PC-3 (cell line): ENCODE data around the gene FAM131A. TPM values are rescaled to one million over a fixed set of nuclear protein-coding genes. Genes with fewer than 3 reads are reported as not detected.

Experiments
- ATAC-seq: fragments of 200-7000 bp; cut with Tn5 transposase; 2 replicates; pipeline ENCODE4 v1.9.1; 2020; ENCODE audit warnings: mild to moderate bottlenecking, moderate library complexity
- BruUV-seq: library from RNA; stranded (reverse); fragments of 400-500 nt; replicated peaks from 2 replicates; lab custom pipeline; 2021; lab: Mats Ljungman, UMichigan
- CTCF ChIA-PET: fragments of 300-600 bp; sonication (Branson Sonifier 250); formaldehyde crosslinking; loops from one replicate; lab custom pipeline; 2022; ENCODE audit warnings: antibody characterized with exemption; lab: Charles Lee
- POLR2A ChIA-PET: fragments of 300-600 bp; sonication (Branson Sonifier 250); formaldehyde crosslinking; loops from one replicate; lab custom pipeline; 2022; ENCODE audit warnings: antibody characterized with exemption; ENCODE audit not compliant: unreplicated experiment; lab: Charles Lee
- DNase-seq: peaks from one replicate; pipeline ENCODE4 v3.0.0-alpha.2; 2015
- H2AFZ ChIP-seq: fragments of 300-600 bp; sonication (generic); 2 replicates; pipeline ENCODE4 v1.6.0; 2016; ENCODE audit warnings: antibody characterized with exemption, low read length
- H3F3A ChIP-seq: fragments of 300-600 bp; sonication (generic); one replicate; pipeline ENCODE4 v1.6.0; 2017; ENCODE audit warnings: antibody characterized with exemption, low read length, control low read depth, mild to moderate bottlenecking; ENCODE audit not compliant: unreplicated experiment
- H3K27ac ChIP-seq: fragments of 300-600 bp; sonication (generic); 2 replicates; pipeline ENCODE4 v1.5.1; 2016; ENCODE audit warnings: mild to moderate bottlenecking, low read length
- H3K27me3 ChIP-seq: fragments of 300-600 bp; sonication (generic); 2 replicates; pipeline ENCODE4 v1.6.1; 2016; ENCODE audit warnings: low read length, mixed read lengths
- H3K36me3 ChIP-seq: fragments of 300-600 bp; sonication (generic); 2 replicates; pipeline ENCODE4 v1.6.1; 2016; ENCODE audit warnings: low read depth, mixed run types, low read length, mixed read lengths
- H3K4me1 ChIP-seq: fragments of 300-600 bp; sonication (generic); 2 replicates; pipeline ENCODE4 v1.5.1; 2016; ENCODE audit warnings: low read length; ENCODE audit not compliant: insufficient read depth
- H3K4me2 ChIP-seq: fragments of 300-600 bp; sonication (generic); 2 replicates; pipeline ENCODE4 v1.6.0; 2016; ENCODE audit warnings: low read length
- H3K4me3 ChIP-seq: fragments of 300-600 bp; sonication (generic); 2 replicates; pipeline ENCODE4 v1.5.1; 2016; ENCODE audit warnings: mild to moderate bottlenecking, low read length, mixed read lengths
- H3K79me2 ChIP-seq: fragments of 300-600 bp; sonication (generic); 2 replicates; pipeline ENCODE4 v1.6.1; 2017; ENCODE audit warnings: low read length, mixed read lengths
- H3K9ac ChIP-seq: fragments of 300-600 bp; sonication (generic); 2 replicates; pipeline ENCODE4 v1.6.0; 2016; ENCODE audit warnings: mild to moderate bottlenecking, low read length
- H3K9me2 ChIP-seq: fragments of 300-600 bp; sonication (generic); replicated peaks from 2 replicates; pipeline ENCODE4 v1.6.1; 2016; ENCODE audit warnings: mixed run types, low read length, mixed read lengths
- H3K9me3 ChIP-seq: fragments of 300-600 bp; sonication (generic); 2 replicates; pipeline ENCODE4 v1.6.1; 2016; ENCODE audit warnings: low read length, mixed read lengths
- H4K20me1 ChIP-seq: fragments of 300-600 bp; sonication (generic); 2 replicates; pipeline ENCODE4 v1.6.1; 2016; ENCODE audit warnings: low read length, mixed read lengths
- EZH2 ChIP-seq: fragments of 300-600 bp; sonication (generic); IDR thresholded peaks from one replicate; pipeline ENCODE4 v1.6.1; 2017; ENCODE audit warnings: antibody characterized with exemption, mild to moderate bottlenecking, low read length; ENCODE audit not compliant: unreplicated experiment
- EZH2phosphoT487 ChIP-seq: fragments of 300-600 bp; sonication (generic); IDR thresholded peaks from 2 replicates; pipeline ENCODE4 v1.6.1; 2018; ENCODE audit warnings: mild to moderate bottlenecking, antibody characterized with exemption, low read length, borderline replicate concordance
- intact Hi-C: fragments of 100-400 bp; cut with micrococcal nuclease; formaldehyde crosslinking; loops from 2 replicates; pipeline ENCODE4 v1.9.0; 2023
- total RNA-seq: library from RNA; depleted of rRNA; stranded (reverse); fragments of >200 nt; gene quantifications from 2 replicates; pipeline ENCODE4 v1.2.3, GENCODE V29; 2014
- TF ChIP-seq, protein P1 (sequence below): fragments of 300-600 bp; sonication (generic); conservative IDR thresholded peaks from 2 replicates; pipeline ENCODE4 v1.5.1; 2017; ENCODE audit warnings: antibody characterized with exemption, low read depth, mild to moderate bottlenecking, low read length

Gene FAM131A
- total RNA-seq, 1 experiment from 2014 or later: 21.9 TPM

DNA sequence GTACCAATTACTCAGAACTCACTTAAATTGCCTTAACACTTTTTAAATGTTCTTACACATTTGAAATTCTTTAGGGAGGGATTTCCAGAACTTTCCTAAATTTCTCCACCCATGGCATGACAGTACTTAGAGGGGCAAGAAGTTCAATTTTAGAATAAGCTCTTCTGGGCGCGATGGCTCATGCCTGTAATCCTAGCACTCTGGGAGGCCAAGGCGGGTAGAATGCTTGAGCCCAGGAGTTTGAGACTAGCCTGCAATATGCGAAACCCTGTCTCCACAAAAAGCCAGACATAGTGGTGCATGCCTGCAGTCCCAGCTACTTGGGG, 10.6 kb downstream of the FAM131A start:
- Histone ChIP-seq H2AFZ (no peak overlapping the region), H3F3A (no peaks in the 10 kb centered on the region), H3K27me3 (no peaks in the 10 kb centered on the region), H3K36me3 (peaks cover 7% of the 10 kb centered on the region; the same call in 1 of the 2 replicates), H3K9me3 (no peaks in the 10 kb centered on the region), H3K4me3 (no peak overlapping the region), H3K4me1 (peaks cover 3% of the 10 kb centered on the region; the same call in 1 of the 2 replicates), H4K20me1 (no peaks in the 10 kb centered on the region), H3K9ac (no peak overlapping the region), H3K9me2 (no peaks in the 10 kb centered on the region), H3K4me2 (no peak overlapping the region), H3K27ac (no peak overlapping the region), H3K79me2 (no peaks in the 10 kb centered on the region)
- intact Hi-C loops: loop anchor here (5.0 kb wide), 1 partner anchor 36 kb away; the partner anchor contains the start of gene EIF4G1
- ChIA-PET CTCF (interaction anchor here (0.7 kb wide), 1 partner anchor 1238 kb away, joined by 3 read pairs; the partner anchor contains the start of gene SENP2), POLR2A (no interaction called here)
- ATAC-seq: no peak
- no peak for TF ChIP-seq EZH2
- no peak for TF ChIP-seq EZH2phosphoT487
- TF ChIP-seq, protein P1, sequence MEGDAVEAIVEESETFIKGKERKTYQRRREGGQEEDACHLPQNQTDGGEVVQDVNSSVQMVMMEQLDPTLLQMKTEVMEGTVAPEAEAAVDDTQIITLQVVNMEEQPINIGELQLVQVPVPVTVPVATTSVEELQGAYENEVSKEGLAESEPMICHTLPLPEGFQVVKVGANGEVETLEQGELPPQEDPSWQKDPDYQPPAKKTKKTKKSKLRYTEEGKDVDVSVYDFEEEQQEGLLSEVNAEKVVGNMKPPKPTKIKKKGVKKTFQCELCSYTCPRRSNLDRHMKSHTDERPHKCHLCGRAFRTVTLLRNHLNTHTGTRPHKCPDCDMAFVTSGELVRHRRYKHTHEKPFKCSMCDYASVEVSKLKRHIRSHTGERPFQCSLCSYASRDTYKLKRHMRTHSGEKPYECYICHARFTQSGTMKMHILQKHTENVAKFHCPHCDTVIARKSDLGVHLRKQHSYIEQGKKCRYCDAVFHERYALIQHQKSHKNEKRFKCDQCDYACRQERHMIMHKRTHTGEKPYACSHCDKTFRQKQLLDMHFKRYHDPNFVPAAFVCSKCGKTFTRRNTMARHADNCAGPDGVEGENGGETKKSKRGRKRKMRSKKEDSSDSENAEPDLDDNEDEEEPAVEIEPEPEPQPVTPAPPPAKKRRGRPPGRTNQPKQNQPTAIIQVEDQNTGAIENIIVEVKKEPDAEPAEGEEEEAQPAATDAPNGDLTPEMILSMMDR: no peak
- no TSS peak for BruUV-seq
- DNase-seq: no peak

DNA sequence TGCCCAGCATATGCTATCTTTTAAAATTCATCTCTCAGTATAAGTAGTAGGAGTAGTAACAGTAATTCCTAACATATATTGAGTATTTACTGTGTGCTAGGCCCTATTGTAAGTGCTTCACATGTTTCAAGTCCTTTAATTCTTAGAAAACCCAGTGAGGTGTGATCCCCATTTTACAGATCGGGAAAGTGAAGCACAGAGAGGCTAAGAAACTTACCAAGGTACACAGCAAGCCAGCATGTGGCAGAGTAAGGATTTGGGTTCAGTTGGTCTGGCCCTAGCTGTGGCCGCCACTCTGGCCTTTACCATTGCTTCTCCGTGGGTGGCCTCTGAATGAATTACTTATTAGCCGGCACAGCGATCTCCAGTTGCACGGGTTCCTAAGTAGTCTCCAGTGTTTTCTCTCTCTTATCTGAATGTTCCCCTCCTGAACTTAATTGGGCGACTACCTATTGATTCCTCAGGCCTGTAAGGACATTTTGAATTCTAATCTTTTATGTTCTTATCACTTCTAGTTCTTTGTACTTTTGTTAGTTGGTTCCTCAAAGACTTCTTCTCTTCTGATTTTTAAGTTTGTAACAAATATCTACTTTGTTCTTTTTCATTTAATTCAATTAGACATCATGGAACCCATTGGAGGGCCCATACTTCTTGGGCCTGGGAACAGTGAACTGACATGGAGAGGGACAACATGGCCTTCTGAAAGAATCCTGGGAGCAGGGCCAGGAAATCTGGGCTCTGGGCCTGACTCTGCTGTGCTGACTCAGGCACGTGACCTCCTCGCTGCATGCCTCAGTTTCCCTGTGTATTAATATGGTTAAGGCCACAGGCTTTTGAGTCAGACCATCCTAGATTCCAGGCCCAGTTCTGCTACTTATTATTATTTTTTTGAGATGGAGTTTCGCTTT, 12.4 kb downstream of the FAM131A start:
- CTCF ChIA-PET: no interaction called here
- peaks cover 3% of the 10 kb centered on the region; the same call in 1 of the 2 replicates for H3K4me1 ChIP-seq
- no TSS peak for BruUV-seq

More for the DNA sequence above, 12.4 kb downstream of the FAM131A start:
- no peak overlapping the region for H2AFZ ChIP-seq
- no peaks in the 10 kb centered on the region for H3K9me2 ChIP-seq
- DNase-seq (no peak), ATAC-seq (no peak)
- no peak overlapping the region for H3K4me3 ChIP-seq
- no peak overlapping the region for H3K27ac ChIP-seq
- H3K9ac ChIP-seq: no peak overlapping the region
- H3K79me2 ChIP-seq: no peaks in the 10 kb centered on the region
- POLR2A ChIA-PET: no interaction called here
- H3K4me2 ChIP-seq: no peak overlapping the region
- no peak for TF ChIP-seq EZH2
- TF ChIP-seq, protein P1: no peak
- H3K36me3 ChIP-seq: peaks cover 9% of the 10 kb centered on the region; the same call in 1 of the 2 replicates
- no peaks in the 10 kb centered on the region for H3F3A ChIP-seq
- intact Hi-C loops: loop anchor here (5.0 kb wide), 1 partner anchor 38 kb away; the partner anchor contains the start of gene EIF4G1
- no peaks in the 10 kb centered on the region for H4K20me1 ChIP-seq
- H3K27me3 ChIP-seq: no peaks in the 10 kb centered on the region
- H3K9me3 ChIP-seq: no peaks in the 10 kb centered on the region
